Choroid plexus epithelial cell (primary cell): ENCODE results near the gene ASL.
"Not testable (repeated sequence)": the region's sequence is repeated elsewhere in the genome, so short reads cannot be mapped to it uniquely, and the experiment has no call there.

ENCODE experiments used
- DNase-seq: peaks from one replicate; pipeline ENCODE4 v3.0.0-alpha.2; 2010; ENCODE audit warnings: low read depth
- H3K4me3 ChIP-seq: 2 replicates; pipeline ENCODE4 v1.5.1; 2011; ENCODE audit warnings: low read depth, mild to moderate bottlenecking, control low read depth, low read length, moderate library complexity
- TF ChIP-seq, protein P1 (sequence below): conservative IDR thresholded peaks from 2 replicates; pipeline ENCODE4 v1.5.1; 2011; ENCODE audit warnings: low read depth, mild to moderate bottlenecking, control low read depth, inconsistent platforms, low read length, moderate library complexity

Gene ASL

DNA sequence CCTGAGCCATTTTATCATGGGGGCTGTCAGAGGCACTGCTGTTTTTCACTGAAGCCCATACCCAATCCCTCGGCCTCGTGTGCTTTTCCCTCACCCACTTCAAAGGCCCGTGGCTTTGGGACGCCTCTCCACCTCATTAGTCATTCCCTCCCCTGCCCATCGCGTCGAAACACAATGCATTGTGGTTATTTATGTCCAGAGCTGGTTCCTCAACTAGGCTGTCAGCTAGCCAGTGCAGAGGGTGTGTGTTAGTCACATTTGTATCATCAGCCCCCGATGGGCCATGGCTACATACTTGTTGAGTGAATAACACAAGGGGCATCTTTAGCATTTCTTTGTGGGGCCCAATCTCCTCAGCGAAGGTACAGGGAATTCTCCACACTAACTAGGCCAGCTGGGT is 35.2 kb downstream of the ASL start:
- DNase-seq: peak; percentile 84
- no peak overlapping the region for H3K4me3 ChIP-seq
- TF ChIP-seq, protein P1, sequence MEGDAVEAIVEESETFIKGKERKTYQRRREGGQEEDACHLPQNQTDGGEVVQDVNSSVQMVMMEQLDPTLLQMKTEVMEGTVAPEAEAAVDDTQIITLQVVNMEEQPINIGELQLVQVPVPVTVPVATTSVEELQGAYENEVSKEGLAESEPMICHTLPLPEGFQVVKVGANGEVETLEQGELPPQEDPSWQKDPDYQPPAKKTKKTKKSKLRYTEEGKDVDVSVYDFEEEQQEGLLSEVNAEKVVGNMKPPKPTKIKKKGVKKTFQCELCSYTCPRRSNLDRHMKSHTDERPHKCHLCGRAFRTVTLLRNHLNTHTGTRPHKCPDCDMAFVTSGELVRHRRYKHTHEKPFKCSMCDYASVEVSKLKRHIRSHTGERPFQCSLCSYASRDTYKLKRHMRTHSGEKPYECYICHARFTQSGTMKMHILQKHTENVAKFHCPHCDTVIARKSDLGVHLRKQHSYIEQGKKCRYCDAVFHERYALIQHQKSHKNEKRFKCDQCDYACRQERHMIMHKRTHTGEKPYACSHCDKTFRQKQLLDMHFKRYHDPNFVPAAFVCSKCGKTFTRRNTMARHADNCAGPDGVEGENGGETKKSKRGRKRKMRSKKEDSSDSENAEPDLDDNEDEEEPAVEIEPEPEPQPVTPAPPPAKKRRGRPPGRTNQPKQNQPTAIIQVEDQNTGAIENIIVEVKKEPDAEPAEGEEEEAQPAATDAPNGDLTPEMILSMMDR: no peak

DNA sequence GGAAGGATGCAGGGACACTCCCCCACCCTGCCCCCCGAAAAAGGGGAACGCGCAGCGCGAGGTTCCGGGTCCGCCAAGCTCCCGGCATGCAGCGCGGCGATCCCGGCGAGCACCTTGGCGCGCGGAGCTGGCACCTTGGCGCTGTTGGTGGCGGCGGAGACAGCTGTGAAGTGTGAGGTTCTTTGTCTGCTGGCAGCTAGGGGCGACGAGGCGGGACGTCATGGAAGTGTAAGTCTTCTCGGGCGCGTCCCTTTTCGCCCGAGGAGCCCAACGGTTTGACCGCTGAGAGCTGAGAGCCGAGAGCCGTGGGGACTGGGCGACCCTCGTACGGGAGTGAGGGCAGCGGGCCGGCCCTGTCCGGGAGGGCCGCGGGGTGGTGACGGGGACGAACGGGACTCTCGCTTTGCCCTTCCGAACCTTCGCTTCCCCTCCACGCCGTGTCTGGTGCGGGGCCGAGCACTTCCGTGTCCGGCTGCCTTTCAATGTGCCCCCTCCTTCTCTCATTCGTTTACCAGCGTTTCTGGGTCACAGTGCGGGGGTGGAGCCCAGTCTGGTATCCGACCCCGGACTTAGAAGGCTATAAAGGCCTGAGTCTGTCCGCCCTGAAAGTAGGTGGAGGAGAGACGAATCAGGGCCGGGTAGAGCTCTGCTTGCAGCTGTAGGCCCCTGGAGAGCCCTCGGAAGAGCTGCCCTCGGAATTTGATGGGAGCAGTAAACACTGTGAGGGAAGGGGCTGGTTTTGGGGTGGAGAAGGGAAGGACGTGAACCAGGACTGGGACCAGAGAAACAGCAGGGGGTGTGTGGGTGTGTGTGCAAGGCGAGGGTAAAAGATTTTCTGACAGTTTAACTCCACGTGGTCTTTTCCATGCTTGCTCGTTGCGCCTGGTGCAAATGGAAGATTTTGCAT is 39.4 kb downstream of the ASL start, which contains the start of gene CRCP:
CRCP (plus strand) TSS at position 105 of the 907 bp plus-strand sequence; CDS start at position 221, 116 bp downstream.
- DNase-seq: peak; percentile 86
- TF ChIP-seq, protein P1: peak; percentile 26
- H3K4me3 ChIP-seq: peak within 1 kb of the TSS; percentile 87

DNA sequence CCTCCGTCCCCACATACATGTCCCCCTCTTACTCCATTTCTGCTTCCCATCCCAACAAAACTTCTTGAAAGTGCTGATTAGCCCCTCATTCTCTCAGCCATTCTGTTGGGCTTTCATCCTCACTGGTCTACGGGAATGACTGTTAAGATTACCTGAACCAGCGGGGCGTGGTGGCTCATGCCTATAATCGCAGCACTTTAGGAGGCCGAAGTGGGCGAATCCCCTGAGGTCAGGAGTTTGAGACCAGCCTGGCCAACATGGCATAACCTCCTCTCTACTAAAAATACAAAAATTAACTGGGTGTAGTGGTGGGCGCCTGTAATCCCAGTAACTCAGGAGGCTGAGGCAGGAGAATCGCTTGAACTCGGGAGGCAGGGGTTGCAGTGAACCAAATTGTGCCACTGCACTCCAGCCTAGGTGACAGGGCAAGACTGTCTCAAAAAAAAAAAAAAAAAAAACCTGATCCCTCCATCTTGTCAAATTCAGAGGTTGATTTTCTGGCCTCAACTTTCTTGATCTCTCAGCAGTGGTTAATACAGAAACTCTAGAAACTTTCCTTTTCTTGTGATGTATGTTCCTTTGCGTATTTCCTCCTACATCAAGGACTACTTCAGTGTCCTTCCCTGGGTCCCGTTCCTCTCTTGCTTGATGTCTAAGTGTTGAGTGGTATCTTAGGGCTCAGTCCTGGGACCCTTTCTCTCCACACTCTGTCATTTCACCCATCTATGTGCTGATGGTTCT is 41.2 kb downstream of the ASL start:
- not testable (repeated sequence) for H3K4me3 ChIP-seq

DNA sequence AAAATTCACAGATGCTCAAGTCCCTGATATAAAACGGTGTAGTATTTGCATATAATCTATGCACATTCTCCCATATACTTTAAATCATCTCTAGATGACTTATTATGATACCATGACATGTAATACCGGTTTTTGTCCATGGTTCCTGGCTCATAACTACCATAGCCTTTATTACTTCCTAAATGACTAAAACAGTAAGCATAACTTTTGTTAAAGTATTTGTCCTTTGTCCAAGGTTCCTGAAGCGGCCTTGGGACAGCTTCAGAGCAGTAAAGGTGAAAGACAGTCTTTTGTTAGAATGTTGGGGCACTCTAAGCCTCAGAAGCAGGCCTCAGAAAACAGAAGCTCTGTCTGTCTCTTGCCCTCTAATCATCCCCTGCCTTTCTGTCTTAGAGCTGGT is 43.0 kb downstream of the ASL start:
- TF ChIP-seq, protein P1: no peak
- no peak overlapping the region for H3K4me3 ChIP-seq
- DNase-seq: no peak

More for the DNA sequence above, 41.2 kb downstream of the ASL start:
- not testable (repeated sequence) for DNase-seq

DNA sequence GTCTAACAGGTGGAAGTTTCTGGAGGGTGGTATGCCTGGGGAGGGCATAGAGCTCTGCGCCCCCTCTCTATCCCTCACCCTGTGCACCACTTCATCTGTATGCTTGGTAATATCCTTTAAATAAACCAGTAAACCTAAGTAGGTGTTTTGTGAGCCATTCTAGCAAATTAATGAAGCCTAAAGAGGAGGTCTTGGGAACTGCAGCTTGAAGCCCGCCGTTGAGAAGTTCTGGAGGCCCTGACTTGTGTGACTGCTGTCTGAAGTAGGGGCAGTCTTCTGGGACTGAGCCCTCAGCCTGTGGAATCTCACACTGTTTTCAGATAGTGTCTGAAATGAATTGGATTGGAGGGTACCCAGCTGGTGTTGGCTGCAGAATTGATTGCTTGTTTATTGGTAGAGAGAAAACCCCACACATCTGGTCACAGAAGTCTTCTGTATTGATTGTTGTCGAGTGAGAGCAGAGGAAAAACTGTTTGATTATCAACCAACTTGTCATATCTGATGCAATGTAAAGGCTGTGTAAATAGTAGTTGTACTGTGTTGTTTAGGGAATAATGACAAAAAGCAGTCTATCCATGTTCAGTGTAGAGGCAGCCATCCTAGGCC is 43.7 kb downstream of the ASL start:
- H3K4me3 ChIP-seq: no peak overlapping the region
- DNase-seq: no peak
- TF ChIP-seq, protein P1: no peak

DNA sequence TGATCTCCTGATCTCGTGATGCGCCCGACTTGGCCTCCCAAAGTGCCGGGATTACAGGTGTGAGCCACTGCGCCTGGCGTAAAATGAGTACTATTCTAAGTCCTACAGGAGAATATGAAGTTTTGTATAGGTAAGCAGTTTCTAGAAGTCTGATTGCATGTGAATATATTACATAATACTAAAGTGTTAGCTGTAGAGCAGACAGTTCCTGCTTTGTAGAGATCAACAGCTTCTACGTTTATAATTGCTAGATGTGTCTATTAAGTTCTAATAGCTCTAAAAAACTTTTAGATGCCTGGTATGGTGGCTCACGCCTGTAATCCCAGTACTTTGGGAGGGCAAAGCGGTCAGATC is 47.5 kb downstream of the ASL start:
- TF ChIP-seq, protein P1: no peak
- no peak overlapping the region for H3K4me3 ChIP-seq
- no peak for DNase-seq

DNA sequence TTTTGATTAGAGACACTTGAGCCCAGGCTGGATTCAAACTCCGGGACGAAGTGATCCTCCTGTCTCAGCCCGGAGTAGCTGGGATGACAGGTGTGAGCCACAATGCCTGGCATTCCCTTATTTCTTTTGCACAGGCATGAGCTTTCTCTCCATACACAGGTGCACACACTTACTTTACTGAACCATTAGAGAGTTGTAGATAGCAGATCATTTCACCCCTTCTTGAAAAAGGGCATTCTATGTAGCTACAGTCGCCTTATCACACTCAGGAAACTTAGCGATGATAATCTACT is 48.9 kb downstream of the ASL start:
- not testable (repeated sequence) for H3K4me3 ChIP-seq, DNase-seq
